H9 (cell line): ENCODE data around the gene GFM1. TPM values are rescaled to one million over a fixed set of nuclear protein-coding genes. Genes with fewer than 3 reads are reported as not detected.

Experiments used
- DNase-seq: peaks from one replicate; pipeline ENCODE4 v3.0.0-alpha.2; 2017
- H2AFZ ChIP-seq: one replicate; pipeline ENCODE4 v1.6.1; 2013; ENCODE audit warnings: mild to moderate bottlenecking, low read length, control low read depth, moderate library complexity
- H2AK5ac ChIP-seq: 2 replicates; pipeline ENCODE4 v1.6.1; 2013; ENCODE audit warnings: low read length, control low read depth, mixed read lengths; ENCODE audit not compliant: insufficient read length
- H2BK120ac ChIP-seq: one replicate; pipeline ENCODE4 v1.6.1; 2013; ENCODE audit warnings: low read depth, mild to moderate bottlenecking, low read length, control low read depth, inconsistent platforms; ENCODE audit not compliant: poor library complexity, severe bottlenecking
- H2BK12ac ChIP-seq: 2 replicates; pipeline ENCODE4 v1.6.1; 2013; ENCODE audit warnings: low read length, control low read depth, mixed read lengths, low read depth; ENCODE audit not compliant: insufficient read length
- H2BK15ac ChIP-seq: 2 replicates; pipeline ENCODE4 v1.6.1; 2013; ENCODE audit warnings: low read depth, low read length, control low read depth
- H2BK20ac ChIP-seq: one replicate; pipeline ENCODE4 v1.6.1; 2013; ENCODE audit warnings: low read depth, mild to moderate bottlenecking, low read length, control low read depth, inconsistent platforms; ENCODE audit not compliant: poor library complexity, severe bottlenecking
- H2BK5ac ChIP-seq: 2 replicates; pipeline ENCODE4 v1.6.1; 2013; ENCODE audit warnings: low read length, control low read depth, mixed read lengths; ENCODE audit not compliant: insufficient read length
- H3K14ac ChIP-seq: 2 replicates; pipeline ENCODE4 v1.6.1; 2013; ENCODE audit warnings: low read length, control low read depth; ENCODE audit not compliant: insufficient read depth
- H3K18ac ChIP-seq: 2 replicates; pipeline ENCODE4 v1.6.1; 2013; ENCODE audit warnings: low read depth, mild to moderate bottlenecking, mixed read lengths, low read length, control low read depth; ENCODE audit not compliant: insufficient read length
- H3K23ac ChIP-seq: 2 replicates; pipeline ENCODE4 v1.6.1; 2013; ENCODE audit warnings: low read length, control low read depth, mixed read lengths, low read depth; ENCODE audit not compliant: insufficient read length
- H3K23me2 ChIP-seq: 2 replicates; pipeline ENCODE4 v1.6.1; 2013; ENCODE audit warnings: low read depth, mild to moderate bottlenecking, mixed read lengths, low read length, control low read depth; ENCODE audit not compliant: insufficient read length, poor library complexity, severe bottlenecking
- H3K27ac ChIP-seq: 2 replicates; pipeline ENCODE4 v1.5.1; 2013; ENCODE audit warnings: low read length, control low read depth, mixed read lengths, low read depth; ENCODE audit not compliant: insufficient read length
- H3K27me3 ChIP-seq: 2 replicates; pipeline ENCODE4 v1.6.1; 2013; ENCODE audit warnings: low read length, control low read depth, inconsistent platforms; ENCODE audit not compliant: insufficient read depth
- H3K4ac ChIP-seq: 2 replicates; pipeline ENCODE4 v1.6.1; 2013; ENCODE audit warnings: low read depth, mild to moderate bottlenecking, control low read depth, inconsistent platforms, low read length, moderate library complexity
- H3K4me1 ChIP-seq: 2 replicates; pipeline ENCODE4 v1.6.1; 2013; ENCODE audit warnings: low read length, control low read depth, inconsistent platforms; ENCODE audit not compliant: insufficient read depth
- H3K4me2 ChIP-seq: 2 replicates; pipeline ENCODE4 v1.6.1; 2013; ENCODE audit warnings: low read length, control low read depth, mixed read lengths; ENCODE audit not compliant: insufficient read length, insufficient read depth
- H3K56ac ChIP-seq: 2 replicates; pipeline ENCODE4 v1.6.1; 2013; ENCODE audit warnings: low read depth, mild to moderate bottlenecking, mixed read lengths, low read length, control low read depth; ENCODE audit not compliant: insufficient read length
- H3K79me1 ChIP-seq: 2 replicates; pipeline ENCODE4 v1.6.1; 2013; ENCODE audit warnings: low read depth, mild to moderate bottlenecking, moderate library complexity, low read length, control low read depth, inconsistent platforms; ENCODE audit not compliant: insufficient read depth, poor library complexity, severe bottlenecking
- H3K79me2 ChIP-seq: 2 replicates; pipeline ENCODE4 v1.6.1; 2013; ENCODE audit warnings: low read length, control low read depth, inconsistent platforms; ENCODE audit not compliant: insufficient read depth
- H3K9ac ChIP-seq: 2 replicates; pipeline ENCODE4 v1.6.1; 2013; ENCODE audit warnings: low read length, control low read depth, mixed read lengths; ENCODE audit not compliant: insufficient read length; ENCODE audit errors: extremely low read depth
- H3K9me3 ChIP-seq: one replicate; pipeline ENCODE4 v1.6.1; 2013; ENCODE audit warnings: low read depth, low read length, inconsistent platforms; ENCODE audit not compliant: control insufficient read depth
- H3T11ph ChIP-seq: one replicate; pipeline ENCODE4 v1.6.1; 2013; ENCODE audit warnings: mild to moderate bottlenecking, low read length, control low read depth, inconsistent platforms
- H4K20me1 ChIP-seq: one replicate; pipeline ENCODE4 v1.6.1; 2013; ENCODE audit not compliant: control insufficient read depth, insufficient read length, insufficient read depth
- H4K5ac ChIP-seq: 2 replicates; pipeline ENCODE4 v1.6.1; 2013; ENCODE audit warnings: low read depth, mild to moderate bottlenecking, mixed read lengths, low read length, control low read depth; ENCODE audit not compliant: insufficient read length
- H4K8ac ChIP-seq: replicated peaks from 2 replicates; pipeline ENCODE4 v1.6.1; 2013; ENCODE audit warnings: low read length, control low read depth, mixed read lengths, low read depth; ENCODE audit not compliant: insufficient read length
- H4K91ac ChIP-seq: 2 replicates; pipeline ENCODE4 v1.6.1; 2013; ENCODE audit warnings: low read depth, mild to moderate bottlenecking, moderate library complexity, mixed read lengths, low read length, control low read depth; ENCODE audit not compliant: insufficient read length
- H3K27ac Mint-ChIP-seq, 3 experiments: 2 replicates in 2 of 3; 3 replicates in 1 of 3; pipeline ENCODE4 v1.8.0; 2020 to 2021; ENCODE audit warnings: mixed read lengths in 3 of 3, mild to moderate bottlenecking in 1 of 3, moderate library complexity in 1 of 3
- H3K27me3 Mint-ChIP-seq: 2 replicates; pipeline ENCODE4 v1.8.0; 2021; ENCODE audit warnings: low read depth, mild to moderate bottlenecking, moderate library complexity, mixed read lengths
- H3K36me3 Mint-ChIP-seq, 3 experiments: 2 replicates in 2 of 3; 3 replicates in 1 of 3; pipeline ENCODE4 v1.8.0; 2020 to 2021; ENCODE audit warnings: low read depth in 3 of 3, mixed read lengths in 3 of 3; ENCODE audit not compliant: insufficient read depth in 1 of 3
- H3K4me1 Mint-ChIP-seq, 2 experiments: 2 replicates each; pipeline ENCODE4 v1.8.0; 2020; ENCODE audit warnings: mixed read lengths in 2 of 2
- H3K4me3 Mint-ChIP-seq, 2 experiments: 2 replicates in 1 of 2; 3 replicates in 1 of 2; pipeline ENCODE4 v1.8.0; 2020 to 2021; ENCODE audit warnings: mild to moderate bottlenecking in 2 of 2, mixed read lengths in 2 of 2, moderate library complexity in 1 of 2
- H3K9me3 Mint-ChIP-seq, 2 experiments: 2 replicates in 1 of 2; 3 replicates in 1 of 2; pipeline ENCODE4 v1.8.0; 2020; ENCODE audit warnings: mild to moderate bottlenecking in 2 of 2, mixed read lengths in 2 of 2, moderate library complexity in 1 of 2
- CTCF ChIP-seq: fragments of 200-600 bp; sonication (generic); conservative IDR thresholded peaks from 3 replicates; pipeline ENCODE4 v1.8.0; 2021; ENCODE audit warnings: antibody characterized with exemption, mild to moderate bottlenecking
- WGBS: extraction: QIAGEN DNeasy Blood & Tissue Kit; methylation state at CpG from one replicate; pipeline ENCODE4 v1.1.7; 2013; ENCODE audit warnings: missing lambda C conversion rate, low lambda C conversion rate, mixed read lengths; ENCODE audit not compliant: insufficient read length; ENCODE audit errors: extremely low coverage; 5-methylcytosine and 5-hydroxymethylcytosine counted together
- total RNA-seq: library from RNA; stranded (reverse); gene quantifications from 2 replicates; pipeline ENCODE4 v1.2.1, GENCODE V29; 2021

Gene GFM1
- total RNA-seq, 1 experiment from 2014 or later, result 47.1 TPM

GRCh38 chr3:158701420-158702065 lies 57.2 kb downstream of the GFM1 start:
- Mint-ChIP-seq H3K27ac (no peak overlapping the region; a peak in 1 of 7 replicates), H3K9me3 (no peaks in the 10 kb centered on the region), H3K4me3 (no peak overlapping the region), H3K36me3 (peaks cover 0 to 2% (median 2%) of the 10 kb centered on the region in 3 experiments; a peak in 1 of 7 replicates), H3K27me3 (no peaks in the 10 kb centered on the region), H3K4me1 (no peaks in the 10 kb centered on the region)
- H3K56ac ChIP-seq, result no peak overlapping the region
- no peak for DNase-seq
- no peaks in the 10 kb centered on the region for H3K79me1 ChIP-seq
- no peak overlapping the region for H3K27ac ChIP-seq
- WGBS, result no CpG with 5 or more reads among the region's 4 CpGs
- no peak overlapping the region for H4K8ac ChIP-seq
- no peak overlapping the region for H3T11ph ChIP-seq
- H2BK120ac ChIP-seq, result no peak overlapping the region
- no peaks in the 10 kb centered on the region for H3K9me3 ChIP-seq
- no peak overlapping the region for H2BK5ac ChIP-seq
- no peak overlapping the region for H3K14ac ChIP-seq
- no peaks in the 10 kb centered on the region for H4K20me1 ChIP-seq
- H2BK15ac ChIP-seq, result no peak overlapping the region
- H4K91ac ChIP-seq, result no peak overlapping the region
- H3K79me2 ChIP-seq, result no peaks in the 10 kb centered on the region
- no peak overlapping the region for H3K23ac ChIP-seq
- no peak overlapping the region for H2AK5ac ChIP-seq
- no peak overlapping the region for H3K18ac ChIP-seq
- H2BK20ac ChIP-seq, result no peak overlapping the region
- no peak for TF ChIP-seq CTCF
- no peaks in the 10 kb centered on the region for H3K23me2 ChIP-seq
- no peak overlapping the region for H3K4me2 ChIP-seq
- H3K4ac ChIP-seq, result no peak overlapping the region
- no peak overlapping the region for H3K9ac ChIP-seq
- no peaks in the 10 kb centered on the region for H3K27me3 ChIP-seq
- H4K5ac ChIP-seq, result no peak overlapping the region
- no peak overlapping the region for H2BK12ac ChIP-seq
- no peaks in the 10 kb centered on the region for H3K4me1 ChIP-seq
- no peak overlapping the region for H2AFZ ChIP-seq
